GM12878 (cell line): ENCODE data around the gene SUPT6H. TPM values are rescaled to one million over a fixed set of nuclear protein-coding genes. Genes with fewer than 3 reads are reported as not detected.

ENCODE experiments used
- ATAC-seq: fragments of 200-7000 bp; cut with Tn5 transposase; 3 replicates; pipeline ENCODE4 v1.9.1; 2020; ENCODE audit warnings: mild to moderate bottlenecking, moderate library complexity
- BruUV-seq: library from RNA; stranded (reverse); fragments of 400-500 nt; replicated peaks from 2 replicates; lab custom pipeline; 2021; lab: Mats Ljungman, UMichigan
- CTCF ChIA-PET: fragments of 300-600 bp; sonication (Branson Sonifier 250); formaldehyde crosslinking; extraction: SDS; loops from one replicate; lab custom pipeline; 2021; ENCODE audit warnings: inconsistent platforms; lab: Yijun Ruan, JAX
- POLR2A ChIA-PET: fragments of 350-600 bp; formaldehyde crosslinking; extraction: SDS; loops from one replicate; lab custom pipeline; 2021; ENCODE audit warnings: inconsistent platforms; lab: Charles Lee
- RAD21 ChIA-PET: fragments of 300-600 bp; sonication (Branson Sonifier 250); formaldehyde crosslinking; loops from one replicate; lab custom pipeline; 2023; ENCODE audit warnings: antibody characterized with exemption; ENCODE audit not compliant: unreplicated experiment; lab: Charles Lee
- SMC1A ChIA-PET: fragments of 300-600 bp; sonication (Branson Sonifier 250); formaldehyde crosslinking; loops from one replicate; lab custom pipeline; 2023; ENCODE audit not compliant: unreplicated experiment, uncharacterized antibody; lab: Charles Lee
- DNase-seq: peaks from one replicate; pipeline ENCODE4 v3.0.0-alpha.2; 2011; ENCODE audit warnings: low read depth, low spot score
- FAIRE-seq: peaks from 3 replicates; lab custom pipeline; 2011; peaks lifted over from hg19 to GRCh38; lab: Jason Lieb, UNC
- H2AFZ ChIP-seq: 2 replicates; pipeline ENCODE4 v1.6.0; 2011; ENCODE audit warnings: low read depth, low read length, control low read depth; ENCODE audit not compliant: control insufficient read depth
- H3K27ac ChIP-seq: 2 replicates; pipeline ENCODE4 v1.5.1; 2011; ENCODE audit warnings: control low read depth; ENCODE audit not compliant: control insufficient read depth, insufficient read depth
- H3K27me3 ChIP-seq, 2 experiments: replicated peaks in 1 of 2; 2 replicates each; pipeline versions ENCODE4 v1.6.0 to v1.6.1; 2011; ENCODE audit warnings: low read length in 1 of 2; ENCODE audit not compliant: control insufficient read depth in 2 of 2, insufficient read depth in 2 of 2
- H3K36me3 ChIP-seq, 2 experiments: 2 replicates each; pipeline ENCODE4 v1.5.1; 2011; ENCODE audit warnings: low read length in 1 of 2; ENCODE audit not compliant: control insufficient read depth in 2 of 2, insufficient read depth in 2 of 2
- H3K4me1 ChIP-seq: 2 replicates; pipeline ENCODE4 v1.6.1; 2011; ENCODE audit warnings: mild to moderate bottlenecking, low read length, moderate library complexity, mixed read lengths; ENCODE audit not compliant: control insufficient read depth, insufficient read depth
- H3K4me2 ChIP-seq: 2 replicates; pipeline ENCODE4 v1.6.0; 2011; ENCODE audit warnings: control low read depth; ENCODE audit not compliant: control insufficient read depth, insufficient read depth
- H3K4me3 ChIP-seq: fragments of 200-600 bp; sonication (generic); 2 replicates; pipeline ENCODE4 v1.5.1; 2016
- H3K79me2 ChIP-seq: 2 replicates; pipeline ENCODE4 v1.6.0; 2011; ENCODE audit warnings: low read length; ENCODE audit not compliant: control insufficient read depth, insufficient read depth
- H3K9ac ChIP-seq: 2 replicates; pipeline ENCODE4 v1.8.0; 2011; ENCODE audit warnings: low read length, control low read depth, mixed read lengths; ENCODE audit not compliant: control insufficient read depth, insufficient read depth
- H3K9me3 ChIP-seq: replicated peaks from 3 replicates; pipeline ENCODE4 v1.5.1; 2011; ENCODE audit warnings: mild to moderate bottlenecking, low read length; ENCODE audit not compliant: control insufficient read depth, insufficient read depth
- H4K20me1 ChIP-seq: 2 replicates; pipeline ENCODE4 v1.6.0; 2011; ENCODE audit not compliant: control insufficient read depth, insufficient read depth
- TAF1 ChIP-seq: IDR thresholded peaks from 2 replicates; pipeline ENCODE4 v1.6.1; 2011; ENCODE audit warnings: mild to moderate bottlenecking, low read depth, low read length, borderline replicate concordance
- WGBS: methylation state at CpG from one replicate; pipeline ENCODE4 v1.1.6; 2016; ENCODE audit warnings: low lambda C conversion rate; ENCODE audit not compliant: insufficient replicate concordance, insufficient coverage; ENCODE audit errors: missing lambda C conversion rate; 5-methylcytosine and 5-hydroxymethylcytosine counted together
- in situ Hi-C: fragments of 300-500 bp; cut with MboI; formaldehyde crosslinking; loops from 9 replicates; pipeline ENCODE4 v1.14.3; 2018; ENCODE audit warnings: mixed read lengths
- intact Hi-C: fragments of 100-400 bp; cut with micrococcal nuclease; formaldehyde crosslinking; loops from one replicate; pipeline ENCODE4 v1.14.2; 2022; ENCODE audit not compliant: unreplicated experiment
- polyA plus RNA-seq, 11 experiments: library from polyadenylated mRNA; depleted of rRNA in 4 of 11; unstranded in 6 of 11; stranded (reverse) in 5 of 11; fragments of >200 nt; fragmentation: Nextera tagmentation in 4 of 11; fragmentation: Illumina TruSeq in 1 of 11; extraction: Ambion mirVana in 4 of 11; extraction: Trizol in 1 of 11; gene quantifications; 1 replicate in 1 of 11; 2 replicates in 10 of 11; pipeline versions ENCODE4 v1.2.1 to v1.2.3, GENCODE V29; 2011 to 2016; ENCODE audit warnings: inconsistent platforms in 2 of 11, missing spikeins in 2 of 11, low read depth in 1 of 11
- total RNA-seq, 4 experiments: library from RNA; depleted of rRNA in 3 of 4; stranded (reverse); fragments of >200 nt in 3 of 4; fragmentation: Illumina TruSeq in 1 of 4; extraction: Trizol in 1 of 4; gene quantifications; 2 replicates each; pipeline versions ENCODE4 v1.2.1 to v1.2.3, GENCODE V29; 2013 to 2021
- TF ChIP-seq, protein P1 (sequence below): fragments of 450-650 bp; IDR thresholded peaks from 2 replicates; pipeline ENCODE4 v1.6.1; 2017; ENCODE audit warnings: mild to moderate bottlenecking, moderate library complexity

The SUPT6H gene
- total and polyA plus RNA-seq, 10 of the 15 experiments (the other 5 are each of a cell fraction or from before 2014, with no cell fraction given), result 1.7 to 58.8 (median 37.7) TPM

DNA sequence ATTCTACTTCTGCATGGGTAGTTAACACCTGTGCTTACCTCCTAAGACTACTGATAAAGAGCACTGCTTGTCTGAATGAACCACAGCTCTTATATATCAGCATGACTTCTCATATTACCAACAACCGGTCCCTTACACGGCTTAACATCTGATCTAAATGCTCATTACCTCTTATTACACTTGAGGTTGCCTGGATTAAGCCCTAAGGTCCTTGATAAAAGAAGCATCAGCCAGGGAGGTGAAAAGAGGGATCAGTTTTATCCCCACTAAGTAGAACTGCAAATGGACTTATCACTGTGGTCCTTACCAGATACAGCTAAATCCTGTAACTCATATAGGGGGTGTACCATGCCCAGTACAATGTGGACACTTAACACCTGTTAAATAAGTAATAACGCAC lies 39.8 kb upstream of the SUPT6H start:
- Histone ChIP-seq H3K4me3 (no peak overlapping the region), H2AFZ (no peak overlapping the region), H3K79me2 (no peaks in the 10 kb centered on the region), H3K27me3 (no peaks in the 10 kb centered on the region), H3K27ac (no peak overlapping the region), H3K4me2 (no peak overlapping the region), H3K9ac (no peak overlapping the region), H4K20me1 (no peaks in the 10 kb centered on the region), H3K9me3 (no peaks in the 10 kb centered on the region), H3K36me3 (peaks cover 31 to 57% of the 10 kb centered on the region in 2 experiments), H3K4me1 (no peaks in the 10 kb centered on the region)
- POLR2A ChIA-PET, result interaction anchor here (1.4 kb wide), 1 partner anchor 89 kb away, joined by 7 read pairs; the partner anchor contains the start of gene PROCA1
- RAD21 ChIA-PET, result no interaction called here
- CTCF ChIA-PET, result interaction anchor here (1.2 to 4.8 kb wide), 2 partner anchors 10 to 25 kb away, joined by 3 to 20 read pairs; no protein-coding TSS in a partner anchor
- intact Hi-C loops, result loop anchor here (5.0 kb wide), 1 partner anchor 50 kb away; the partner anchor contains the start of gene PIGS
- DNase-seq (no peak), FAIRE-seq (no peak), ATAC-seq (no peak)
- in situ Hi-C loops, result no loop called here
- SMC1A ChIA-PET, result no interaction called here
- 95% methylated on average over 3 of the region's 3 CpGs for WGBS
- no TSS peak for BruUV-seq
- TF ChIP-seq, protein P1, sequence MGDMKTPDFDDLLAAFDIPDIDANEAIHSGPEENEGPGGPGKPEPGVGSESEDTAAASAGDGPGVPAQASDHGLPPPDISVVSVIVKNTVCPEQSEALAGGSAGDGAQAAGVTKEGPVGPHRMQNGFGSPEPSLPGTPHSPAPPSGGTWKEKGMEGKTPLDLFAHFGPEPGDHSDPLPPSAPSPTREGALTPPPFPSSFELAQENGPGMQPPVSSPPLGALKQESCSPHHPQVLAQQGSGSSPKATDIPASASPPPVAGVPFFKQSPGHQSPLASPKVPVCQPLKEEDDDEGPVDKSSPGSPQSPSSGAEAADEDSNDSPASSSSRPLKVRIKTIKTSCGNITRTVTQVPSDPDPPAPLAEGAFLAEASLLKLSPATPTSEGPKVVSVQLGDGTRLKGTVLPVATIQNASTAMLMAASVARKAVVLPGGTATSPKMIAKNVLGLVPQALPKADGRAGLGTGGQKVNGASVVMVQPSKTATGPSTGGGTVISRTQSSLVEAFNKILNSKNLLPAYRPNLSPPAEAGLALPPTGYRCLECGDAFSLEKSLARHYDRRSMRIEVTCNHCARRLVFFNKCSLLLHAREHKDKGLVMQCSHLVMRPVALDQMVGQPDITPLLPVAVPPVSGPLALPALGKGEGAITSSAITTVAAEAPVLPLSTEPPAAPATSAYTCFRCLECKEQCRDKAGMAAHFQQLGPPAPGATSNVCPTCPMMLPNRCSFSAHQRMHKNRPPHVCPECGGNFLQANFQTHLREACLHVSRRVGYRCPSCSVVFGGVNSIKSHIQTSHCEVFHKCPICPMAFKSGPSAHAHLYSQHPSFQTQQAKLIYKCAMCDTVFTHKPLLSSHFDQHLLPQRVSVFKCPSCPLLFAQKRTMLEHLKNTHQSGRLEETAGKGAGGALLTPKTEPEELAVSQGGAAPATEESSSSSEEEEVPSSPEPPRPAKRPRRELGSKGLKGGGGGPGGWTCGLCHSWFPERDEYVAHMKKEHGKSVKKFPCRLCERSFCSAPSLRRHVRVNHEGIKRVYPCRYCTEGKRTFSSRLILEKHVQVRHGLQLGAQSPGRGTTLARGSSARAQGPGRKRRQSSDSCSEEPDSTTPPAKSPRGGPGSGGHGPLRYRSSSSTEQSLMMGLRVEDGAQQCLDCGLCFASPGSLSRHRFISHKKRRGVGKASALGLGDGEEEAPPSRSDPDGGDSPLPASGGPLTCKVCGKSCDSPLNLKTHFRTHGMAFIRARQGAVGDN, result no peak
- no peak for TF ChIP-seq TAF1
